Liver (tissue), 3 donors: Measurements from ENCODE around the gene SDHAF4.

ENCODE experiments used
- RAD21 ChIP-seq, 2 donors: IDR thresholded peaks; 2 replicates each; pipeline ENCODE4 v1.6.1; 2016; ENCODE audit warnings: antibody characterized with exemption in 2 of 2, mild to moderate bottlenecking in 2 of 2
- SP1 ChIP-seq: IDR thresholded peaks from 2 replicates; pipeline ENCODE4 v1.6.1; 2018; ENCODE audit warnings: antibody characterized with exemption, mild to moderate bottlenecking
- TF ChIP-seq, protein P1 (sequence below): fragments of 150-350 bp; IDR thresholded peaks from 2 replicates; pipeline ENCODE4 v1.5.1; 2017; ENCODE audit warnings: improper control_type of control experiment, low read depth, low read length; ENCODE audit not compliant: missing input control
- donor health status: healthy.
- donor health status: healthy.

DNA sequence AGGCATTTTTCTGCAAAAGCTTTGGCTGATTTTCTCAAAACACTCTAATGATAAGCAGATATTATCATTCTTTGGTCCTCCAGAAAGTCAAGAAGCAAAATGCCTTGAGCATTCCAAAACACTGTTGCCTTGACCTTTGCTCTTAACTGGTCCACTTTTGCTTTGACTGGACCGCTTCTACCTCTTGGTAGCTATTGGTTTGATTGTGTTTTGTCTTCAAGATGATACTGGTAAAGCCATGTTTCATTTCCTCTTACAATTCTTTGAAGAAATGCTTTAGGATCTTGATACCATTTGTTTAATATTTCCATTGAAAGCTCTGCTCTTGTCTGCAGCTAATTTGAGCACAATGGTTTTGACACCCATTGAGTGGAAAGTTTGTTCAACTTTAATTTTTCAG, 35.6 kb upstream of the SDHAF4 start:
- TF ChIP-seq, protein P1, sequence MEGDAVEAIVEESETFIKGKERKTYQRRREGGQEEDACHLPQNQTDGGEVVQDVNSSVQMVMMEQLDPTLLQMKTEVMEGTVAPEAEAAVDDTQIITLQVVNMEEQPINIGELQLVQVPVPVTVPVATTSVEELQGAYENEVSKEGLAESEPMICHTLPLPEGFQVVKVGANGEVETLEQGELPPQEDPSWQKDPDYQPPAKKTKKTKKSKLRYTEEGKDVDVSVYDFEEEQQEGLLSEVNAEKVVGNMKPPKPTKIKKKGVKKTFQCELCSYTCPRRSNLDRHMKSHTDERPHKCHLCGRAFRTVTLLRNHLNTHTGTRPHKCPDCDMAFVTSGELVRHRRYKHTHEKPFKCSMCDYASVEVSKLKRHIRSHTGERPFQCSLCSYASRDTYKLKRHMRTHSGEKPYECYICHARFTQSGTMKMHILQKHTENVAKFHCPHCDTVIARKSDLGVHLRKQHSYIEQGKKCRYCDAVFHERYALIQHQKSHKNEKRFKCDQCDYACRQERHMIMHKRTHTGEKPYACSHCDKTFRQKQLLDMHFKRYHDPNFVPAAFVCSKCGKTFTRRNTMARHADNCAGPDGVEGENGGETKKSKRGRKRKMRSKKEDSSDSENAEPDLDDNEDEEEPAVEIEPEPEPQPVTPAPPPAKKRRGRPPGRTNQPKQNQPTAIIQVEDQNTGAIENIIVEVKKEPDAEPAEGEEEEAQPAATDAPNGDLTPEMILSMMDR, result no peak
- TF ChIP-seq RAD21 (IDR thresholded peaks at IDR 0.05) (no peak), SP1 (no peak)
